BLaER1 (cell line): ENCODE results near the gene EMID1.
A peak's percentile ranks its signal among the peaks of the same experiment; 100 is the strongest.

Source experiments
- H3K27ac ChIP-seq: shearing (Covaris generic); formaldehyde crosslinking; 2 replicates; pipeline ENCODE4 v1.8.1; 2022
- H3K27me3 ChIP-seq: shearing (Covaris generic); formaldehyde crosslinking; 2 replicates; pipeline ENCODE4 v1.8.1; 2022
- H3K36me3 ChIP-seq: shearing (Covaris generic); formaldehyde crosslinking; 2 replicates; pipeline ENCODE4 v1.8.1; 2022
- H3K4me1 ChIP-seq: shearing (Covaris generic); formaldehyde crosslinking; 2 replicates; pipeline ENCODE4 v1.8.1; 2022
- H3K4me2 ChIP-seq: shearing (Covaris generic); formaldehyde crosslinking; 2 replicates; pipeline ENCODE4 v1.8.1; 2022
- H3K4me3 ChIP-seq: shearing (Covaris generic); formaldehyde crosslinking; 2 replicates; pipeline ENCODE4 v1.8.1; 2022
- H3K9ac ChIP-seq: shearing (Covaris generic); formaldehyde crosslinking; 2 replicates; pipeline ENCODE4 v1.8.1; 2022
- H3K9me3 ChIP-seq: shearing (Covaris generic); formaldehyde crosslinking; 2 replicates; pipeline ENCODE4 v1.8.1; 2022
- H4K20me1 ChIP-seq: shearing (Covaris generic); formaldehyde crosslinking; 2 replicates; pipeline ENCODE4 v1.8.1; 2022
- Cebpa-rat ChIP-seq: shearing (Covaris generic); IDR thresholded peaks from 2 replicates; pipeline ENCODE4 v1.8.1; 2022

EMID1 gene

GRCh38 chr22:29202212-29203192 is 3.2 kb upstream of the EMID1 start:
- H3K9ac ChIP-seq = no peak overlapping the region
- no peak overlapping the region; the same call in 1 of the 2 replicates for H3K27ac ChIP-seq
- H3K27me3 ChIP-seq = peaks cover 78% of the 10 kb centered on the region
- no peaks in the 10 kb centered on the region for H3K36me3 ChIP-seq
- H4K20me1 ChIP-seq = peaks cover 80% of the 10 kb centered on the region
- H3K4me1 ChIP-seq = peaks cover 61% of the 10 kb centered on the region
- peak overlapping the region; percentile 42; the same call in 1 of the 2 replicates for H3K4me3 ChIP-seq
- TF ChIP-seq Cebpa-rat = no peak
- H3K4me2 ChIP-seq = peak overlapping the region; percentile 92
- no peaks in the 10 kb centered on the region for H3K9me3 ChIP-seq

GRCh38 chr22:29203488-29204454 is 1.9 kb upstream of the EMID1 start:
- H3K4me2 ChIP-seq = peak overlapping the region; percentile 92
- no peak overlapping the region for H3K27ac ChIP-seq
- peaks cover 84% of the 10 kb centered on the region for H3K27me3 ChIP-seq
- H3K4me3 ChIP-seq = no peak overlapping the region
- no peak overlapping the region for H3K9ac ChIP-seq
- peaks cover 71% of the 10 kb centered on the region for H3K4me1 ChIP-seq
- no peaks in the 10 kb centered on the region for H3K9me3 ChIP-seq
- no peak for TF ChIP-seq Cebpa-rat
- peaks cover 92% of the 10 kb centered on the region for H4K20me1 ChIP-seq
- no peaks in the 10 kb centered on the region for H3K36me3 ChIP-seq

GRCh38 chr22:29204455-29205183 is 1.1 kb upstream of the EMID1 start:
- H3K4me2 ChIP-seq = peak overlapping the region; percentile 92

GRCh38 chr22:29205252-29205593 is 473 bp upstream of the EMID1 start:
- H3K4me3 ChIP-seq = peak overlapping the region; percentile 59
- H3K36me3 ChIP-seq = no peaks in the 10 kb centered on the region
- H3K9ac ChIP-seq = no peak overlapping the region
- no peak for TF ChIP-seq Cebpa-rat
- no peak overlapping the region for H3K27ac ChIP-seq
- H3K9me3 ChIP-seq = no peaks in the 10 kb centered on the region
- peak overlapping the region; percentile 90; the same call in 1 of the 2 replicates for H3K4me2 ChIP-seq
- H3K4me1 ChIP-seq = peaks cover 72% of the 10 kb centered on the region
- H3K27me3 ChIP-seq = peaks cover 90% of the 10 kb centered on the region
- H4K20me1 ChIP-seq = peaks cover 99% of the 10 kb centered on the region

More at GRCh38 chr22:29204455-29205183, 1.1 kb upstream of the EMID1 start:
- no peak overlapping the region for H3K9ac ChIP-seq
- no peak overlapping the region for H3K27ac ChIP-seq
- no peak for TF ChIP-seq Cebpa-rat
- peaks cover 100% of the 10 kb centered on the region for H4K20me1 ChIP-seq
- peaks cover 76% of the 10 kb centered on the region for H3K4me1 ChIP-seq
- H3K9me3 ChIP-seq = no peaks in the 10 kb centered on the region
- H3K27me3 ChIP-seq = peaks cover 90% of the 10 kb centered on the region
- no peaks in the 10 kb centered on the region for H3K36me3 ChIP-seq
- no peak overlapping the region for H3K4me3 ChIP-seq

GRCh38 chr22:29206372-29207242 is 911 bp downstream of the EMID1 start:
- Histone ChIP-seq H3K4me3 (peak overlapping the region; percentile 59), H3K4me1 (peaks cover 68% of the 10 kb centered on the region), H3K9me3 (no peaks in the 10 kb centered on the region), H3K9ac (no peak overlapping the region), H3K27ac (no peak overlapping the region), H3K36me3 (no peaks in the 10 kb centered on the region), H3K27me3 (peaks cover 90% of the 10 kb centered on the region), H4K20me1 (peaks cover 98% of the 10 kb centered on the region), H3K4me2 (peak overlapping the region; percentile 90)
- TF ChIP-seq Cebpa-rat = no peak

- H3K27me3 ChIP-seq = peaks cover 89% of the 10 kb centered on the region
- no peak overlapping the region for H3K27ac ChIP-seq
- H3K4me1 ChIP-seq = peaks cover 62% of the 10 kb centered on the region
- no peak overlapping the region for H3K4me2 ChIP-seq
- H3K9ac ChIP-seq = no peak overlapping the region
- TF ChIP-seq Cebpa-rat = no peak
- peaks cover 95% of the 10 kb centered on the region for H4K20me1 ChIP-seq
- no peaks in the 10 kb centered on the region for H3K36me3 ChIP-seq
- no peak overlapping the region for H3K4me3 ChIP-seq
- H3K9me3 ChIP-seq = no peaks in the 10 kb centered on the region
These were observed 1.5 kb downstream of the EMID1 start for GRCh38 chr22:29207243-29207550.

- Histone ChIP-seq H4K20me1 (peaks cover 89% of the 10 kb centered on the region), H3K9me3 (no peaks in the 10 kb centered on the region), H3K9ac (no peak overlapping the region), H3K27me3 (peaks cover 93% of the 10 kb centered on the region), H3K4me2 (peak overlapping the region; percentile 82), H3K4me3 (no peak overlapping the region), H3K36me3 (no peaks in the 10 kb centered on the region), H3K4me1 (peaks cover 56% of the 10 kb centered on the region), H3K27ac (no peak overlapping the region)
- no peak for TF ChIP-seq Cebpa-rat
These were observed 2.1 kb downstream of the EMID1 start for GRCh38 chr22:29207562-29208501.

GRCh38 chr22:29208502-29208862 is 2.8 kb downstream of the EMID1 start:
- no peak overlapping the region for H3K4me3 ChIP-seq
- H3K9ac ChIP-seq = no peak overlapping the region
- peaks cover 96% of the 10 kb centered on the region for H3K27me3 ChIP-seq
- H3K9me3 ChIP-seq = no peaks in the 10 kb centered on the region
- no peak overlapping the region for H3K27ac ChIP-seq
- H3K36me3 ChIP-seq = no peaks in the 10 kb centered on the region
- peak overlapping the region; percentile 82 for H3K4me2 ChIP-seq
- H4K20me1 ChIP-seq = peaks cover 82% of the 10 kb centered on the region
- H3K4me1 ChIP-seq = peaks cover 50% of the 10 kb centered on the region
- no peak for TF ChIP-seq Cebpa-rat
